Upper lobe of left lung (tissue), 6 donors: ENCODE measurements around the gene PUM1. TPM values are rescaled to one million over a fixed set of nuclear protein-coding genes. Genes with fewer than 3 reads are reported as not detected.
A peak's percentile ranks its signal among the peaks of the same experiment; 100 is the strongest.

Experiments
- ATAC-seq, 2 donors: fragments of 200-7000 bp; cut with Tn5 transposase; one replicate each; pipeline ENCODE4 v1.9.1; 2022; ENCODE audit warnings: mild to moderate bottlenecking in 2 of 2, moderate library complexity in 2 of 2; ENCODE audit not compliant: low FRiP score in 2 of 2
- DNase-seq, 2 donors: peaks; one replicate each; pipeline ENCODE4 v3.0.0-alpha.2; 2019 to 2020
- H3K27ac ChIP-seq, 4 donors: fragments of 200-600 bp; sonication (generic); one replicate each; pipeline ENCODE4 v1.5.1; 2016 to 2019
- H3K27me3 ChIP-seq, 4 donors: fragments of 200-600 bp; sonication (generic); one replicate each; pipeline ENCODE4 v1.5.1; 2017 to 2019
- H3K36me3 ChIP-seq, 4 donors: fragments of 200-600 bp; sonication (generic); one replicate each; pipeline ENCODE4 v1.5.1; 2016 to 2019
- H3K4me1 ChIP-seq, 4 donors: fragments of 200-600 bp; sonication (generic); one replicate each; pipeline ENCODE4 v1.5.1; 2018 to 2019
- H3K4me3 ChIP-seq, 4 donors: fragments of 200-600 bp; sonication (generic); one replicate each; pipeline ENCODE4 v1.5.1; 2017 to 2019; ENCODE audit warnings: mild to moderate bottlenecking in 2 of 4, moderate library complexity in 1 of 4
- H3K9me3 ChIP-seq, 4 donors: fragments of 200-600 bp; sonication (generic); one replicate each; pipeline ENCODE4 v1.5.1; 2018 to 2019
- EP300 ChIP-seq, 4 donors: sonication (generic); formaldehyde crosslinking; IDR thresholded peaks; one replicate each; pipeline ENCODE4 v1.5.1; 2017; ENCODE audit warnings: antibody characterized with exemption in 4 of 4, control low read depth in 2 of 4
- POLR2A ChIP-seq, 4 donors: fragments of 450-650 bp; IDR thresholded peaks; one replicate each; pipeline ENCODE4 v1.5.1; 2016 to 2017; ENCODE audit warnings: antibody characterized with exemption in 4 of 4, mild to moderate bottlenecking in 2 of 4
- POLR2AphosphoS5 ChIP-seq, 2 donors: sonication (generic); formaldehyde crosslinking; IDR thresholded peaks; one replicate each; pipeline ENCODE4 v1.5.1; 2017; ENCODE audit warnings: antibody characterized with exemption in 2 of 2
- WGBS, 2 donors: methylation state at CpG; one replicate each; pipeline ENCODE4 v1.1.5; 2017 to 2018; 5-methylcytosine and 5-hydroxymethylcytosine counted together
- total RNA-seq, 6 donors: library from RNA; depleted of rRNA in 4 of 6; stranded (reverse); fragments of >200 nt in 4 of 6; gene quantifications; one replicate each; pipeline versions ENCODE4 v1.1.0 to v1.2.1, GENCODE V29; 2016 to 2021
- TF ChIP-seq, protein P1 (sequence below), 6 experiments: fragments of 450-650 bp in 4 of 6; fragments of 200-600 bp in 2 of 6; sonication (generic) in 2 of 6; IDR thresholded peaks; one replicate each; pipeline ENCODE4 v1.5.1; 2016 to 2019; ENCODE audit warnings: antibody characterized with exemption in 6 of 6
- donor health status: DM: no; HTN: no; CAD: no; lungs with moderate emphysema.
- donor health status: DM: no; HTN: yes; CAD: no; lungs with severe emphysema.

The PUM1 gene, protein sequence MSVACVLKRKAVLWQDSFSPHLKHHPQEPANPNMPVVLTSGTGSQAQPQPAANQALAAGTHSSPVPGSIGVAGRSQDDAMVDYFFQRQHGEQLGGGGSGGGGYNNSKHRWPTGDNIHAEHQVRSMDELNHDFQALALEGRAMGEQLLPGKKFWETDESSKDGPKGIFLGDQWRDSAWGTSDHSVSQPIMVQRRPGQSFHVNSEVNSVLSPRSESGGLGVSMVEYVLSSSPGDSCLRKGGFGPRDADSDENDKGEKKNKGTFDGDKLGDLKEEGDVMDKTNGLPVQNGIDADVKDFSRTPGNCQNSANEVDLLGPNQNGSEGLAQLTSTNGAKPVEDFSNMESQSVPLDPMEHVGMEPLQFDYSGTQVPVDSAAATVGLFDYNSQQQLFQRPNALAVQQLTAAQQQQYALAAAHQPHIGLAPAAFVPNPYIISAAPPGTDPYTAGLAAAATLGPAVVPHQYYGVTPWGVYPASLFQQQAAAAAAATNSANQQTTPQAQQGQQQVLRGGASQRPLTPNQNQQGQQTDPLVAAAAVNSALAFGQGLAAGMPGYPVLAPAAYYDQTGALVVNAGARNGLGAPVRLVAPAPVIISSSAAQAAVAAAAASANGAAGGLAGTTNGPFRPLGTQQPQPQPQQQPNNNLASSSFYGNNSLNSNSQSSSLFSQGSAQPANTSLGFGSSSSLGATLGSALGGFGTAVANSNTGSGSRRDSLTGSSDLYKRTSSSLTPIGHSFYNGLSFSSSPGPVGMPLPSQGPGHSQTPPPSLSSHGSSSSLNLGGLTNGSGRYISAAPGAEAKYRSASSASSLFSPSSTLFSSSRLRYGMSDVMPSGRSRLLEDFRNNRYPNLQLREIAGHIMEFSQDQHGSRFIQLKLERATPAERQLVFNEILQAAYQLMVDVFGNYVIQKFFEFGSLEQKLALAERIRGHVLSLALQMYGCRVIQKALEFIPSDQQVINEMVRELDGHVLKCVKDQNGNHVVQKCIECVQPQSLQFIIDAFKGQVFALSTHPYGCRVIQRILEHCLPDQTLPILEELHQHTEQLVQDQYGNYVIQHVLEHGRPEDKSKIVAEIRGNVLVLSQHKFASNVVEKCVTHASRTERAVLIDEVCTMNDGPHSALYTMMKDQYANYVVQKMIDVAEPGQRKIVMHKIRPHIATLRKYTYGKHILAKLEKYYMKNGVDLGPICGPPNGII
- 100 to 1,000 TPM in 3 of 6 donors, 10 to 100 TPM in 3; 85.7 to 124 (median 99.8) TPM for total RNA-seq

DNA sequence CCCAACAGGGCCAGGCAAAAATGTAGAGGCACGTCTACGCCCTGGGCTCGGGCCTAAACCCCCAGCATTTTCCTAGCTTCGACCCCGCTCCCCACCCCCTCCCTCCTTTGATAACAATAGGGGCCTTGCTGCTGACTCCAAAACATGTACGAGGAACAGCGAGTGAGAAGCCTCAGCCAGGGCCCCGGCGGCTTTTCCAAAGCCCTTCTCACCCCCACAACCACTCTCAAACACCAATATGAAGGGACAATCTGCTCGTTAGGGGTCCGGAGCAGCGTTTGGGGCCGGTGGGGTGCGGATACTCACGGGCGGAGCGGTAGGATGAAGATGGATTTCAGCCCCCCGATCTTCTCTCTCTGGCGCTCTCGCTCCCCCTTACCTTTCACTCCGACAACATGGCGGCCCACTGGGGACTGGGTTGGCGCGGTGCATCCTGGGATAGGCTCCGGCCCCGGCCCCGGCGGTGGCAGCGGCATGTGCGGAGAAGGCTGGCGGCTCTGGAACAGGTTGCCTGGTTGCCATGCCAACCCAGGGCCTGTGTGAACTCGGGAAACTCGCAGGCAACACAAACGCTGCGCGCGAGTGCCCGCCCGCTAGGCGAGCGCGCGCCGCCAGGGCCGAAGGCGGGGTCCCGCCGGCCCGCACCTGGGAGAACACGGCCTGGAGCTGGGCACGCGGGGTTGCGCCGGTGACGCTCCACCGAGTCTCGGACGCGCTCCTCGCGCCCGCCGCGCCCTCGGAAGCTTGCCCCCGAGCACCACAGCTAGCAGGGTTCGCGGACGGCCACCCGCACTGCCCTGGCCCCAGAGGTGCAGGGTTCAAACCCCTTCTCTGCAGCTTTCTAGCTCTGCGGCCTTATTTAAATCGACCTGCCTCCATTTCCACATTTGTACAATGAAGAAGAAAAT, at the start of gene PUM1:
TSS of gene PUM1 (minus strand) at position 408 of the 908 bp plus-strand sequence. CDS start 6,151 bp downstream, outside the sequence.
- peaks cover 21 to 43% (median 33%) of the 10 kb centered on the region in 4 donors for H3K4me1 ChIP-seq

DNA sequence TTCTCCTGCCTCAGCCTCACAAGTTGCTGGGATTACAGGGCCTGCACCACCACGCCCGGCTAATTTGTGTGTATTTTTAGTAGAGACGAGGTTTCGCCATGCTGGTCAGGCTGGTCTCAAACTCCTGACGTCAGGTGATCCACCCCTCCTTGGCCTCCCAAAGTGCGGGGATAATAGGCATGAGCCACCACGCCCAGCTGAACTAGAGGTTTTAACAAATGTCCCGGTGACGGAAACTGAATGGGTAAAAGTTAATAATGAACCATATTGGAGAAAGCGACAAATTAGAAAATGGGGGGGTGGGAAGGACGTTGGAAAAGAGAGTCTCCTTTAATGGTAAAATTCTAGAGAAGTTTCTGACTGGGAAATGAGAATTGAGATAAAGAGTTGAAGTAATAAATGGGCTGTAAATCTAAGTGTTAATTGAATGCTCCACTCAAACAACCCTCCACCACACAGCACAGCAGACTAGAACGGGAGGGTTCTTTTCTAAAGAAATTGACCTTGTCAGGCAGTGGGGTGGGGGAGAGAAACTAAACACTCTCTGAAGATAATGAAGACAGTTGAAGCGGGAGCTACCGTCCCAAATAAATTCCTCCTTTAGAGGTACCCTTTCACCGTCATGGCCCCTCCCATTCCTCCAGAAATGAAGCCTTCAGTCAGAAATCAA, 46.9 kb upstream of the PUM1 start:
- peaks cover 0 to 6% (median 2%) of the 10 kb centered on the region in 4 donors for H3K4me1 ChIP-seq
- H3K27ac ChIP-seq = no peak overlapping the region
- no peak overlapping the region for H3K4me3 ChIP-seq
- 68 to 72% methylated on average over 15 of the region's 15 CpGs for WGBS, 2 donors
- H3K27me3 ChIP-seq = no peaks in the 10 kb centered on the region
- no peaks in the 10 kb centered on the region for H3K36me3 ChIP-seq
- TF ChIP-seq EP300 (IDR thresholded peaks at IDR 0.05) (no peak), POLR2AphosphoS5 (IDR thresholded peaks at IDR 0.05) (no peak), POLR2A (IDR thresholded peaks at IDR 0.05) (no peak)
- TF ChIP-seq, protein P1, sequence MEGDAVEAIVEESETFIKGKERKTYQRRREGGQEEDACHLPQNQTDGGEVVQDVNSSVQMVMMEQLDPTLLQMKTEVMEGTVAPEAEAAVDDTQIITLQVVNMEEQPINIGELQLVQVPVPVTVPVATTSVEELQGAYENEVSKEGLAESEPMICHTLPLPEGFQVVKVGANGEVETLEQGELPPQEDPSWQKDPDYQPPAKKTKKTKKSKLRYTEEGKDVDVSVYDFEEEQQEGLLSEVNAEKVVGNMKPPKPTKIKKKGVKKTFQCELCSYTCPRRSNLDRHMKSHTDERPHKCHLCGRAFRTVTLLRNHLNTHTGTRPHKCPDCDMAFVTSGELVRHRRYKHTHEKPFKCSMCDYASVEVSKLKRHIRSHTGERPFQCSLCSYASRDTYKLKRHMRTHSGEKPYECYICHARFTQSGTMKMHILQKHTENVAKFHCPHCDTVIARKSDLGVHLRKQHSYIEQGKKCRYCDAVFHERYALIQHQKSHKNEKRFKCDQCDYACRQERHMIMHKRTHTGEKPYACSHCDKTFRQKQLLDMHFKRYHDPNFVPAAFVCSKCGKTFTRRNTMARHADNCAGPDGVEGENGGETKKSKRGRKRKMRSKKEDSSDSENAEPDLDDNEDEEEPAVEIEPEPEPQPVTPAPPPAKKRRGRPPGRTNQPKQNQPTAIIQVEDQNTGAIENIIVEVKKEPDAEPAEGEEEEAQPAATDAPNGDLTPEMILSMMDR (IDR thresholded peaks at IDR 0.05) = no peak
- no peaks in the 10 kb centered on the region for H3K9me3 ChIP-seq
- ATAC-seq (no peak), DNase-seq (no peak)

More for the DNA sequence above, at the start of gene PUM1:
- DNase-seq (peak; percentile 99 to 100), ATAC-seq (peak; percentile 100)
- no peaks in the 10 kb centered on the region for H3K27me3 ChIP-seq
- H3K4me3 ChIP-seq = peak within 1 kb of the TSS; percentile 56 to 69 (median 64)
- H3K9me3 ChIP-seq = no peaks in the 10 kb centered on the region
- H3K27ac ChIP-seq = peak within 1 kb of the TSS; percentile 92 to 96 (median 95)
- no peaks in the 10 kb centered on the region for H3K36me3 ChIP-seq
- peak in 3 of 4 donors; percentile 65 to 89 (median 86) for TF ChIP-seq POLR2A (IDR thresholded peaks at IDR 0.05)
- TF ChIP-seq, protein P1 (IDR thresholded peaks at IDR 0.05) = peak in 5 of 6 experiments; percentile 23 to 71 (median 62)
- TF ChIP-seq EP300 (IDR thresholded peaks at IDR 0.05) = no peak
- TF ChIP-seq POLR2AphosphoS5 (IDR thresholded peaks at IDR 0.05) = peak; percentile 49 to 88
- WGBS, 2 donors = 2% methylated on average over 28 to 31 of the region's 72 CpGs

DNA sequence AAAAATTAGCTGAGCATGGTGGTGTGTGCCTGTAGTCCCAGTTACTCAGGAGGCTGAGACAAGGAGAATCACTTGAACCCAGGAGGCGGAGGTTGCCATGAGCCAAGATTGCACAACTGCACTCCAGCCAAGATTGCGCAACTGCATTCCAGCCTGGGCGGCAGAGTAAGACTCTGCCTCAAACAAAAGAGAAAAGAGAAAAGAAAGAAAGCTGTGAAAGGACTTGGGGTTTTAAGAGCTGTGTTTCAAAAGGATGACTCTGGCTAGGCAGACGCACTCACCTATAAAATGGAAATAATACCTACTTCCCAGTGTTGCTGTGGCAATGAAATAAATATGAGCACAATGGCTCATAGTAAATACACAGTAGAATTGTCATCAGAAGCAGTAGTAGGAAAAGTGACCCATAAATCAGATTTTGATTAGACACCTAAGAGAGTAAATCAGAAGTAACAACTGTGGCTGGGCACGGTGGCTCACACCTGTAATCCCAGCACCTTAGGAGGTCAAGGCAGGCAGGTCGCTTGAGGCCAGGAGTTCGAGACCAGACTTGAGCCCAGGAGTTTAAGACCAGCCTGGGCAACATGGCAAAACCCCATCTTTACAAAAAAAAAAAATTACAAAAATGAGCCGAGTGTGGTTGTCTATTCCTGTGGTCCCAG, 45.9 kb upstream of the PUM1 start:
- ATAC-seq (peak; percentile 22 to 66), DNase-seq (no peak)
- no peaks in the 10 kb centered on the region for H3K9me3 ChIP-seq
- H3K36me3 ChIP-seq = no peaks in the 10 kb centered on the region
- 70 to 72% methylated on average over 5 to 8 of the region's 8 CpGs for WGBS, 2 donors
- no peak overlapping the region for H3K4me3 ChIP-seq
- H3K4me1 ChIP-seq = peaks cover 0 to 6% (median 2%) of the 10 kb centered on the region in 4 donors
- peak in 1 of 2 donors; percentile 26 for TF ChIP-seq POLR2AphosphoS5 (IDR thresholded peaks at IDR 0.05)
- TF ChIP-seq, protein P1 (IDR thresholded peaks at IDR 0.05) = no peak
- no peak overlapping the region for H3K27ac ChIP-seq
- H3K27me3 ChIP-seq = no peaks in the 10 kb centered on the region
